ENCODE measurements around the gene PRPF31.

Gene PRPF31

DNA sequence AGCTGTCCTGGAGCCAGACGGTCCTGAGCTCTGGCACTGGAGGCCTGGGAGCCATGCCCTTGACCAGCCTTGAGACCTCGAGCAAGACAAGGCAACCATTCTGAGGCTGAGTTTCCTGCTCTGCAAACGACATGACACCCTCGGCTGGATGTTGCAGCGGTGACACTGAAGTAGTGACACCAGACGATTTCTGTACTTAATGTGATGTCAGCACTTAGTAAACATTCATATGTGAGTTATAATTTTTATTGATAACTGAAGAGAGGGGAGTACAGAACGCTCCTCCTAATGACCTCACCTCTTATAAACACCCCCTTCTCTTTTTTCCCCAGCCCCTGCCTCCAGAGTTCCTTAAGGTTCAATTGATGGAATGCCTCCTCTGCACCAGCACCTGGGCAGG lies 7.1 kb upstream of the PRPF31 start:
- no peak for DNase-seq

DNA sequence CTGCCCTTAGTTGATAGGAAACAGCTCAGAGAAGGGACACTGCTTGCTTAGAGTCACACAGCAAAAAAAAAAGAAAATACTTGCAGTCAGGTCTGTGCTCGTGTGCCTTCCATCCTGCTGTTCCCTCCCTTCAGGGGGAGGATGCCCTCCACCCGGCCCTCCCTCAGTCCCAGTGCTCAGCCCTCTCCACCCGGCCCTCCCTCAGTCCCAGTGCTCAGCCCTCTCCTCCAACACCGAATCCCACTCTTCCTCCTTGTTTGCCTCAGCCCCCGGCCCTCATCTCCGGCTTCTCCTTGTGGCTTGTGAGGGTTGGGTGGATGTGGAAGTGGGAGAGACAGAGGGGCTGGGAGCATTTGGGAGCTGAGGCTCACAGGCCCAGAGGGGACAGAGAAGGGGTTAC lies 5.9 kb upstream of the PRPF31 start:
- no peak for DNase-seq

- peak; percentile 85 to 88 for DNase-seq
Observed at GRCh38 chr19:54114340-54115108, 1.0 kb upstream of the PRPF31 start.

DNA sequence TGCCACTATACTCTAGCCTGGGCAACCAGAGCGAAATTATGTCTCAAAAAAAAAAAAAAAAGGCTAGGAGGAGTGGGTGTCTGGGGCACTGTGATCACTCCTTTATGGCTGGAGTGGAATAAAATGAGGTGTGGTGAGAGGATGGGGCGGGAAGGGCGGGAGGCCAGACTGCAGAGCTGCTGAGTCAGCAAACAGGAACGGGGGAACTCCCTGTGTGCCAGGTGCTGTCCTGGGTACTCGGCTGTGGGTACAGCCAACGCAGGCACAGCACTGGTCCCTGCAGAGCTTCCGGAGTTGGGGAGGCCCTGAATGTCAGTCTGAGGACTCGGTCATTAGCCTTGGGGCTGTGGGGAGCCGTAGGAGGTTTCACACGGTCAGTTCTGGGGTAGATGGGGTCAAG lies 5.7 kb downstream of the PRPF31 start:
- DNase-seq, result no peak

GRCh38 chr19:54123682-54124081 lies 8.1 kb downstream of the PRPF31 start:
- DNase-seq, result no peak

- DNase-seq, result no peak
Observed at GRCh38 chr19:54124393-54124792, 8.8 kb downstream of the PRPF31 start.

DNA sequence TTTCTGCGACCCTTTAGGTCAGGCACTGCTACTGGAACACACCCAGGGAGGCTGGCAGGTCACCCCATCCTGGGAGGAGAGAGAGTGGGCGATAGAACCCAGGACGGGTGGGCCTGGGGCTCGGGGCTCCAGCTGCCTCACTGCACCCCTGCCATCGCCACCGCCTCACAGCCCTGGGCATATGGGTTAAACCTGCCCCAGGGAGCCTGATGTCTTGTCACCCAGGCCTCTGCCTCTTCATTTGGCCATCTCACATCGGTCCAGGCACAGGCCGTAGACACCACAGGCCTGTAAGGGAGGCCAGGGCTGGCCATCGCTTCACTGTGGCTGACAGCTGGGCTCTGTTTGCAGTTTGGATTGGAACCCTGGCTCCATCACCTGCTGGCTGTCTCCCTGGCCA lies 10.2 kb downstream of the PRPF31 start:
- no peak for DNase-seq

DNA sequence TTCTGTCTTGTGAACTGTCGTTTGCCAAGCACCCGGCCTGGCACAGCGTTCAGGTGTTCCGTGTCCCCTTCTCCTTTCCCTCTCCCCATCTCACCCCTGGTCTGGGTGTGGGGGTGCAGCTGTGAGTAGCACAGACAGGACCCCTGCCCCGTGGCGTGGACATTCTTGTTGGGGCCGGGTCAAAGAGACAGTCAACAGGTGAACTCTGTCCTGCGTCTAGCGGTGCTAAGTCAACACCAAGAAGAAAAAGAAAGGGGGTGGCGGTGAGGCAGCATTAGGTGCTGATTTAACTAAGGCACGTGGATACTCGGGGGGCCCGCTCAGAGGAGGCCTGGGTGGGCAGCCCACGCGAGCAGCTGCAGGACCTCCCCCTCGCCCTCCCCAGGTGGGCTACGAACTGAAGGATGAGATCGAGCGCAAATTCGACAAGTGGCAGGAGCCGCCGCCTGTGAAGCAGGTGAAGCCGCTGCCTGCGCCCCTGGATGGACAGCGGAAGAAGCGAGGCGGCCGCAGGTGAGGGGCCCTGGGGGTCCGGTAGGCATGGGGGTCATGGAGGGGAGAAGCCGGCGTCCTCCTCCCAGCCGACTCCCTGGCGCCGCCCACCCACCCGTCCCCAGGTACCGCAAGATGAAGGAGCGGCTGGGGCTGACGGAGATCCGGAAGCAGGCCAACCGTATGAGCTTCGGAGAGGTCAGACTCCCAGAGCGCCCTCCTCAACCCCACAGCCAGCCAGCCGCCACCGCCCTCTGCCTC lies 12.3 kb downstream of the PRPF31 start:
- no peak for DNase-seq

DNA sequence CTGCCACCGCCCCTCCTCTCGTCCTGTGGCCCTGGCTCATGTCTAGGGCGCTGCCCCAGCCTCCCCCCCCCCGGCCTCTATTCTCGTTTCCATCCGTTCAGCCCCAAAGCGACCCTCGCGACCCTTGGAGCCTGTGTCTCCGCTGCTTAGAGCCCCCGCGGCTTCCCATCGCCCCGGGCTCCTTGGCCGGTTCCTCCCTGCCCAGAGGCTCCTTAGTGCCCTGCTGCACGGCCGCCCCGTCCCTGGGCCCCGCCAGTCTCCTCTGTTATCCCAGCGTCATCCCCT lies 12.8 kb downstream of the PRPF31 start:
- DNase-seq, result no peak

- no peak for DNase-seq
Observed at GRCh38 chr19:54128796-54129616, 13.5 kb downstream of the PRPF31 start.

DNA sequence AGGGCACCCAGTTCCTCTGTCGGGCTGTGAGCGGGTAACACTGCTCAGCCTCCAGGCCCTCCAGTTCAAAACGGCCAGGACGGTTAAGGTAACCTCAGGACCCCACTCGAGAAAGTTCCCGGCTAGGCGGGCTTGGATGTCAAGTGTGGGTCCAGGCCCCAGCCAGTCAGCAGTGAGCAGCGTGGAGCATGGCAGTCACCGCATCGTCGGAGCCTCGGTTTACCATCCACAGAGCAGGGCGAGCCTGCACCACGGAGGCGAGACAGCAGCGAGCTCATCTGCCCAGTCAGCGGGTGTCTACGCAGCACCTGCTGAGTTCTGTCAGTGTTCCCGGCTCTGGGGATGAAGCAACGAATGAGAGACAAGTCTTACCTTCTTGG lies 14.1 kb downstream of the PRPF31 start:
- DNase-seq, result no peak

- DNase-seq, result peak in 1 of 2 experiments; percentile 13
Observed at GRCh38 chr19:54133312-54133956, 17.9 kb downstream of the PRPF31 start.

DNA sequence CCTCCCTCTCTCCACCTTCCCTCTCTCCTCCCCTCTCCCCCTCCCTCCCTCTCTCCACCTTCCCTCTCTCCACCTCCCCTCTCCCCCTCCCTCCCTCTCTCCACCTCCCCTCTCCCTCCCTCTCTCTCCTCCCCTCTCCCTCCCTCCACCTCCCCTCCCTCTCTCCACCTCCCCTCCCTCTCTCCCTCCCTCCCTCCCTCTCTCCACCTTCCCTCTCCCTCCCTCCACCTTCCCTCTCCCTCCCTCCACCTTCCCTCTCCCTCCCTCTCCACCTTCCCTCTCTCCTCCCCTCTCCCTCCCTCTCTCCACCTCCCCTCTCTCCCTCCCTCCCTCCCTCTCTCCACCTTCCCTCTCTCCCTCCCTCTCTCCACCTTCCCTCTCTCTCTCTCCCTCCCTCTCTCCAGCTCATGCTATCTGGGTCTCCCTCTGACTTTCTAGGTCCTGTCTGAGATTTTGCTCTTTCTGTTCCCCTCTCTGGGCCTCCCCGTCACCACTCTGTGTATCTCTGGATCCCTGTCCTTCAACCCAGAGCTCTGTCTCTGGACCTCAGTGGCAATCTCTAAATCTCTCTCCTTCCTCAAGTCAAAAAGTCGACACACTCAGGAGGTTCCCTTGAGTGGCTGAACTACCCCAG lies 18.5 kb downstream of the PRPF31 start:
- no peak for DNase-seq

DNA sequence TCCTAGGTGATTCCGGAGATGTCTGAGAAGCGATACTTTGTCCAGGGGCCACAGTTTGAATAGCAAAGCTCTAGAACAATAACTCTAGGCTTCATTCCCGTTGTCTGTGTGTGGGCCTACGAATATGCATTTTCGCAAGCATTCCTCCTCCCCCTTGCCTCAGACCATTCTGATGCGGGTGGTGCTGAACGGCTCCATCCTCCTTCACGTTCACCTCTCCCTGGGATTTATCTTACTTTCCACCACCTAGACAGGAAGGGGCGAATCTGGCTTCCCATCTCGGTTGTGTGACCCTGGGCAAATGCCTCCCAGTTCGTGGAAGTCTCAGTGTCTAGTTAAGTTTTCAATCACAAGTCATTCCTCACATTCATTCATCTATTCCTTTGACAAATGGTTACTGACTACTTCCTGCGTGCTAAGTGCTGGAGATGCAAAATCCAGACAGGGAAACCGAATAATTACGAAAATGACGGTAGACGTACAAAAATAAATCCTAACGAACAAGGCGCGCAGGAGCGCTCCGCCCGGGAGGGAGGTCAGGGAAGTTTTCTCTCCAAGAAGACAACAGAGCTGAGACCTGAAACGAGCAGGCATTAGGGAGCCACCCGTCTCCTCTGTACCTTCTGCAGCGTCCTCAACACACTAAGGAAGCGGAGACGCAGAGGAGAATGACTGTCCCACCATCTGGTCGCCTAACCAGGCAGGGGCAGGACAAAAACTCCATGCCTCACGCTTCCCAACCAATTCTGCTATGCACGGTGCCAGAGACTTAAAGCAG lies 20.7 kb downstream of the PRPF31 start:
- DNase-seq, result peak in 1 of 2 experiments; percentile 58

GRCh38 chr19:54136864-54137698 lies 21.5 kb downstream of the PRPF31 start:
- DNase-seq, result peak; percentile 100

DNA sequence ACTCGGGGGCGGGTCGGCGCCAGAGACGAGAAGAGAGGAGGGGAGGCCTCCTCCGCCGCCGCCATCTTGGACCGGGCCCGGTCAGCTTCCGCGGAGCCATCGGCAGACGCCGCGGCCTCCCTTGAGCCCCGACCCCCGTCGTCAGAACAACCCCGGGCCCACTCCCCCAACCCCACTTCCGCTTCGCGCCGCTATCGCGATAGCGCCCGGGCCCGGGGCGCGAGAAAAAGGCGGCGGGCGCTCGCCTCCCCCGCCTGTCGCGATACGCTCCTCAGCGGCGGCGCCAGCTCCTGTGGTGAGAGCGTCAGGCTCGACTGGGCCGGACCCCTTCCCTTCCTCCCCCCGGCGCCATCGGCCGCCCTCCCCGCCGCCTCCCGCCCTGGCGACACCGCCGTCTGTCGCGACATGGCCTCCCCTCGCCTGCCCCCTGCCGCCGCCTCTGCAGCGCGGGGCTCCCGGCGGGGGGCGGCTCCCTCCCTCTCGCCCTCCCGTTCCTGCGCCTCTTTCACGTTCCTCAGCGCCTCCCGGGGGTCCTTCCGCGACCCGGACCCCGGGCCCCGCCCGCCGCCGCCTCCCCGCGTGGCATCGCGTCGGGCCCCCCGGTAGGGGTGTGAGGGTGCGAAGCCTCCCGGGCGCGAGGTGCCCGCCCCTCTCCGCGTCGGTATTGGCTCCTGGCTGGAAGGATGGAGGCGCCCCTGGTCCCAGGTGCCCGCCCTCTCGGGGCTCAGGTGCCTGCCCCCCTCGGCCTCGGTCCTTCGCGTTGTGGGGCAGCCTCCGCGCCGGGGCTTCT lies 22.3 kb downstream of the PRPF31 start, which contains the start of gene CNOT3:
CNOT3 (plus strand) TSS at position 64 of the 790 bp plus-strand sequence. CDS start 5,217 bp downstream, outside the sequence.
- DNase-seq, result no peak

DNA sequence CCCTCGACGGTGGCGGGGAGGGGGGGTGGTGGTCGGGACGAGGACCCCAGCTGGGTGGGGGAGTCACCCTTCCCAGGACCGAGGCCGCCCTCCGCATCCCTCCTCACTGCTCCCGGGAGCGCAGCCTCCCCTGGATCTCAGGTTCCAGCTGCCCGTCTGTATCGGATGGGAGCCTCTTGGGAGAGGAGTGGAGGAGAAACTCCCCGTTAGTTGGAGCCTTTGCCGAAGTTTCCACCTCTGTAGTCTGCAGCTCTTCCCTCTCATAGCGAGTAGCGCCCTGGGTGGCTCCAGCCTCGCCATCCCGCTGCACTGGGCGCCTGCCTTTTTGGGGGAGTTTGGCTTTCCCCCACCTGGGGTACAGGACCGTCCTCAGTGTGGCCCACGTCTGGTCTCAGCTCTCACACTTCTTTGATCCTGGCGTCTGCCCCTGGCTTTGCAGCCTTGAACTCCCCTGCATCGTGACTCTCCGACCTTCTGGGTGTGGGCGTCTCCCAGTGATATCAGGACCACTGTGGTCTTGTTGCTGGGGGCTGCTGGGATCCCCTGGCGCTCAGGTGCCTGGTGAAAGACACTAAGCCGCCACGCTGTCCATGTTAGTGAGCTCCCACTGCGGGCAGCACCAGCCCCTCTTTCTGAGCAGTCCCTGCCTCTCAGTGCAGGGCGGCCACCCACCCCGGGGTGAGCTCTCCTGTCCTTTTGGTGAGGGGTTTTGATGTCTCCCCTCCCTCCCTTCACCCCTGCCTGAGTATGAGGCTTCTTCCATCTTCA lies 23.1 kb downstream of the PRPF31 start:
- peak in 1 of 2 experiments; percentile 17 for DNase-seq

GRCh38 chr19:54141356-54141755 lies 25.8 kb downstream of the PRPF31 start:
- DNase-seq, result no peak

GRCh38 chr19:54142166-54142780 lies 26.7 kb downstream of the PRPF31 start:
- no peak for DNase-seq

Measured in Kasumi-1 (cell line).